Stimulated activated CD8-positive, alpha-beta memory T cell treated with anti-CD3 and anti-CD28 coated beads, Interleukin-4, amount 100 ng/mL, for 4 hours (primary cell): ENCODE measurements around the gene CYFIP1.
"Not testable (repeated sequence)": the region's sequence is repeated elsewhere in the genome, so short reads cannot be mapped to it uniquely, and the experiment has no call there.

Experiments
- DNase-seq, 2 donors: peaks; one replicate each; pipeline ENCODE4 v3.0.0-alpha.2; 2020; ENCODE audit warnings: low read depth in 2 of 2, low spot score in 1 of 2

CYFIP1 gene

DNA sequence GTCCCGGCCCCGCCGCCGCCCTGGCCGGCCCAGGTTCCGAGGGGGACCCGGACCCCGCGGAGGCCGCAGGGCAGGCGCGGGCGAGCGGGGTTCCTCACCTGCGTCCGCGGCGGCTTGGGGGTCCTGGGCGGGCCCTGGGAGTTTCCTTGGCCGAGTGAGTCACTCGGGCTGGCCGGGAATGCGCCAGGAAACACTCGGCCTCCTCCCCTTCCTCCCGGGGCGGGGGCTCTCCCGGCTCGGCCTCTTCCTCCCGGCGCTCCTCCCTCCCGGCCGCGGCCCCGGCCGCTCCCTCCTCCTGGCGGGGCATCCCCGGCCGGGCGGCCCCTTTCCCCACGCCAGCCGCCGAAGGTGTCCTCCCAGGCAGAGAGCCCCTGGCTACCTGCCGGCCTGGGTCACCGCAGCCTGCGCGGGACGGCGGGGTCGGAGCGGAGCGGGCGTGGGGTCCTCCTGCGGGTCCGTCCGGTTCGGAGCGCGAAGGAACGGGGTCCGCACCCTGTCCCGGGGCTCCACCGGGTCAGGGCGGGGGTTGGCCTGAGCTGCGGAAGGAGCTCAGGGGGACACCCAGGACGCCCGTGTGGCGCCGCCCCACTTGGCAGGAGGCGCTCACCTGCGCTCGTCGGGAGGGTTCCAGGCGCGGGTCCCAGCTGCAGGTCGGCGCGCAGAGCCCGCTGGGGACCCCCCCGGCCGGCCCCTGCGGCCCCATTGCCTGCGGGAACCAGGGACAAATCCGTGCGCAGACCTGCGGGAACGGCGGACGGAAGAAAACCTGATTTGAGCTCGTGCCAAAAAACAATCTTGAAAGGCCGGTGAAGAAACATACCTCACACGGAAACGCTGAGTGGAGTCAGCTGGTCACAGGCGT, at the start of gene CYFIP1:
TSS of gene CYFIP1 (minus strand) at position 180 of the 862 bp plus-strand sequence. CDS start 33,083 bp downstream, outside the sequence.
- no peak for DNase-seq

DNA sequence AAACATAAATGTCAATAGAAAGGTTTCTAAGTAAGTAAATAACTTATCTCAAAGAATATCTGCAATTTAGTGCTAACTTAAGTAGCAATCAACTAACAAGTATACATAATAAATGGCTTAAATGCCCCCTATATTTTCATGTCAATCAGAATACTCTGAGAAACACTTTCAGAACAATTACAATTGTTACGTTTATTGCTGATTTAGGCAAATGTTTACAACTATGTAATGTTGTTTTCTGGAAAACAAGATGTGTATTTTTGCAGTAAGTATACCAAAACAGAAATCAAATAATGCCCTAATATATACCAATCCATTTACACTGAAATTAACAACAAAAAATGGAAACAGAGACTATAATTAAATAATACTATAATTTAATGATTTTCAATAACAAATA, 46.0 kb upstream of the CYFIP1 start:
- no peak for DNase-seq

DNA sequence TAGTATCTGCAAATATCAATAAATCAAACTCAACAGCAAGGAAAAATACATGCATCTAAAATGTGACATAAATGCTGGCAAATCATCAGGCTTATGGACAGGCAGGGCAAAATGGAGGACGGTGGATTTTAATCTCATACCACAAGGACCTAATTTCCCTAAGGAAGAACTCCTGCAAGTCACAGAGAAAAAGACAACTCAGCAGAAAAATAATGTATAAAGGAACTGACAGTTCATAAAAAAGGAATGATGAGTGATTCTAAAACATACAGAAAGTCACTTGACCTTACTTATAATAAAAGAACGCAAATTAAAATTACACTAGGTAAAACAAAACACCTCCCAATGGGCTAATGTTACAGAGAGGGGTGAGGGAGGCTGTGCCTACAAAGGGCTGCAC, 42.0 kb upstream of the CYFIP1 start:
- no peak for DNase-seq

DNA sequence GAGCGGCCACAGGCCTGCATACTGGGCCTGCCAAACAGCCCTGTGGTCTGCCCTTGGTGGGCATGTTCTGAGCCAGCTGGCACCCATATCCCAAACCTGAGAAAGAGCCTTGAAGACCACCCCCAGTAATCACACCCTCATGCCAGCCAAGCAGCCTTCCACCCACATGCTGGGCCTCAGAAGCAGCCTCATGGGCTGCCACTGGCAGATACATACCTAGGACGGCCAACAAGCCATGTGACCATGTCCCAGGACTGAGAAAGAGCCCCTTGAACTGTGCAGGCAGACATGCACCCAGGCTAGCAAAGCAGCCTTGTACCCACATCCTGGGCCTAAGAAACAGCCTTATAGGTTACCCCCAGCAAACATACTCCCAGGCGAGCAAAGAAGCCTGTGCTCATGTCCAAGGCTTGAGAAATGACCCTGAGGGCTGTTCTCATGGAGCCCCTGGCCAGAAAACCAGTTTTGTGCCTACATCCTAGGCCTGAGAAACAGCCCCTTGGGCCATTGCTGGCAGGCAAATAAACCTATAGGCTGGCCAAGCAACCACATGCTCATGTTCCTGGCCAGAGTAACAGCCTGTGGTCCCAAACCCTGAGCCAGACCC, 34.3 kb upstream of the CYFIP1 start:
- DNase-seq, result no peak

DNA sequence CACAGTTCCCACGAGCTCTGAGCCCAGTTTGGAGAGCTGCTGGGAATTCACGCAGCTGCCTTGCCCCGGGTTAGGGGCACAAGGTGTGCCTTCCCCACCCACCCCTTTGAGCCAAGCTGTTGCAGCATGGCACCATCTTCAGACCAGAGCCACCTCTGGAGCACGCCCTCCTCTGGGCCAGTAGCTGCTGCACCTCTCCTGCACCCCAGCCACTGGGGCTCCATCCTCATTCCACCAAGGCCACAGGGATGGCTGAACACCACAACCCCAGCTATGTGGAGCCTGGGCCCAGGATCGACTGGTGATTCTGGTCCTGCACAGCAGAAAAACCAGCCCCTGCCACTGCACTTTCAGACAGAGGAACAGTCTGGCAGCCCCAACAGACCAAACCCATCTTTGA, 33.5 kb upstream of the CYFIP1 start:
- DNase-seq, result no peak

DNA sequence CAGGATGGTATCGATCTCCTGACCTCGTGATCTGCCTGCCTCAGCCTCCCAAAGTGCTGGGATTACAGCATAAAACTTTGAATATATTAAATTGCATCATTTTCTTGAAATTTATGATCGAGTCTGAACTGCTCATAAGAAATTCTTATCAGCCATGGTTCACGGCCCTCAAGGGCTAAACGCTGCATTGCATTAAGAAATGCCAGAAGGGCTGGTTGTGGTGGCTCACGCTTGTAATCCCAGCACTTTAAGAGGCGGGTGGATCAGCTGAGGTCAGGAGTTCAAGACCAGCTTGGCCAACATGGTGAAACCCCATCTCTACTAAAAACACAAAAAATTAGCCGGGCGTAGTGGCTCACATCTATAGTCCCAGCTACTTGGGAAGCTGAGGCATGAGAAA, 32.4 kb upstream of the CYFIP1 start:
- DNase-seq, result not testable (repeated sequence)

DNA sequence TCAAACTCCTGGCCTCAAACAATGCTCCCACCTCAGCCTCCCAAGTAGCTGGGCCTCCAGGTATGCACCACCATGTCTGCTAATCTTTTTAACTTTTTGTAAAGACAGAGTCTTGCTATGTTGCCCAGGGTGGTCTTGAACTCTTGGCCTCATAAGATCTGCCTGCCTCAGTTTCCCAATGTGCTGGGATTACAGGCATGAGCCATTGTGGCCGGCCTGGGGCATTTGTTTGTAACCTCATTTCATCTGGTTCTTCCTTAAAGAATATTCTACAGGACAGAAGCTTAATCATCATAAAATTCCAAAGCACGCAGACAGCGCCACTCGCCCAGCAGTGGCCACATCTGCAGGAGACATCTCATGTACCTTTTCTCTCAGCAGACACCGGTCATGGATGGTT, 23.6 kb upstream of the CYFIP1 start:
- no peak for DNase-seq

DNA sequence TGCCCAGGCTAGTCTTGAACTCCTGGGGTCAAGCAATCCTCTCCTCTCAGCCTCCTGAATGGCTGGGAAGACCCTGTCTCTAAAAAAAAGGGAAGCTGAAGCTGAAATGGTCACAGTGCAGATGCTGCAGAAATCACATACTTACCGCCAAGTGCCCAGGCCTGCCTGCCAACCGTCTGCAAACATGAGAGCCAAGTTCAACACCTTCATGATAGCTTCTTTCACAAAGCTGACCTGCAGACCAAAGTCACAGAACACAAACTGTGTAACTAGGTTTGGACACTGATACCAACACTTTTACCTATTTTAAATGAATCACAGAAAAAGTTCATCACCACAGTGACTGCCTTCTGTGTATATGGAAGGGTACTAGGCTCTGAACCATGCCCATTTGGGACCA, 22.8 kb upstream of the CYFIP1 start:
- no peak for DNase-seq

DNA sequence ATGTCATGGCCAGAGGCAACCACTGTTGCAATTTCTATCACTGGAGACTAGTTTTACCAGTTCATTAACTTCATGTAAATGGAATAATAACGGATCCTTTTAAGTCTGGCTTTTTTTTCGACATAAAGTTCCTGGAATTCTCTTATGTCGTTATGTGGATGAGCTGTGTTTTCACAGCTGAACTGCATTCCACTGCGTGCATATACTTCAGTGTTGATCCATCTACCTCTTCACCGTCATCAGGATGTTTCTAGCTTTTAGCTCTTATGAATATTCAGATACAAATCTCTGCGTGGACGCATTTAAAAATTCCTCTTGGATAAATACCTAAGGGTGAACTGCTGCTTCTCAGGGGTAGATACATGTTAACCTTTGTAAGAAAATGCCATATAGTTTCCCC, 15.6 kb upstream of the CYFIP1 start:
- DNase-seq, result no peak

DNA sequence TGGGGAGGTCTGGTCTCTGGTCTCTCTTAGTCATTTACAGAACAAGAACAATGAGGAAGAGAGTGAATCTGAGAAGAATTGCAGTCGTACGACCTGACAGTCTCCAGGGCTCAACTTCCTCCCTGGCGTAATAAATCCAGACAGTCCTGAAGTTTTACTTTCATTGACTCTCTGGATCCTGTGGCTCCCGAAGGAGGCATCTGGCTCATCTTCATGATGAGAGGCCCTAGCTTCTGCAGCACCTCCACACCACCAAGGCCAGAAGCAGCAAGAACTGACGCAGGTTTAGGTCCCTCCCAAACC, 11.8 kb upstream of the CYFIP1 start:
- no peak for DNase-seq

DNA sequence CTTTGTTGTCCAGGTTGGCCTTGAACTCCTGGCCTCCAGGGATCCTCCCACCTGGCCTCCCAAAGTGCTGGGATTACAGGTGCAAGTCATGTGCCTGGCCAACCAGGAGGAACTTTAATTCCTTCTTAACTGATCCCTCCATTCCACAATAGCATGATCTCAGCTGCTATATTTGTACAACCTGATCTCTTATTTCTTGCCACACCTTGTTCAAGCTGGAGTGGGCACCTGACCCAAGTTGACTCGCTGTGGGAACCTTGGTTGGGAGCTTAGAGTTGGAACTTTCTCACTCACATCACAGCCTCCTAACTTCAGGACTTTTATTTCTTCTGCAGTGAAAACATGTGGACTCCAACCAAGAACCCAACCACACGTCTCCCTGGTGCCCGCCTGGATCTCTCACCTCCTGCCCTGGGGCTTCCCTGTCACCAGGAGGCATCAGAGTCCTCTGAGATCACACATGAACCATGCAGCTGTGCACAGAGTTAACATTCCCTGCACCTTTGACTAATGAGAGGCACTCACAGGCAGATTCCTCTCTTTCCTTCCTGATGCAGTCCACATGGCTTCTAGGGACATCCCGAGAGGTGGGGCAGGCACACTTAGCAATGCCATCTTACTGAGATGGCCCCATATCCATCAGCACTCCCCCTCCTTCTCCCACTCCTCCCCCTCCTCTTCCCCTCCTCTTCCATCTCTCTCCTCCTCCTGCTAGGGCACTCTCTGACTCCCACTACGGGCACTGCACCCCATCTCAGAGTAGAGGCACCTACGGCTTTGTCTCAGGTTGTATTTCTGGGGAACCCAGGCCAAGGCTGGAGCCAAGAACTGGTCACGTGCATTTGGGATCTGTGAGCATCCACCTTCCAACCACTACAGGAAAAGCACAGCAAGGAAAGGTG, 9.7 kb upstream of the CYFIP1 start:
- no peak for DNase-seq

DNA sequence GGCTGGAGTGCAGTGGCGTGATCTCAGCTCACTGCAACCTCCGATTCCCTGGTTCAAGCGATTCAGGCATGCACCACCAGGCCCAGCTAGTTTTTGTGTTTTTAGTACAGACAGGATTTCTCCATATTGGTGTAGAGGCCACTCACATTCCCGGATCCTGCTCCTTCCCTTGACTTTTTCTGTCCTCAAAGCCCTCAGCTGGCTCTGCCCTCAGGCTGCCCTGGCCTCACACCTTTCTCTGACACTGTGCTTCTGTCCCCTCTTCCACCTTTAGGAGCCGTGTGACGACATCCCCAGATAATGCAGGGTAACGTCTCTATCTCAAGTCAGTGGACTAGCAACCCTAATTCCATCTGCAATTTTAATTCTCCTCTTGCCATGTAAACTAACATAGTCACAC, 8.6 kb upstream of the CYFIP1 start:
- DNase-seq, result no peak

DNA sequence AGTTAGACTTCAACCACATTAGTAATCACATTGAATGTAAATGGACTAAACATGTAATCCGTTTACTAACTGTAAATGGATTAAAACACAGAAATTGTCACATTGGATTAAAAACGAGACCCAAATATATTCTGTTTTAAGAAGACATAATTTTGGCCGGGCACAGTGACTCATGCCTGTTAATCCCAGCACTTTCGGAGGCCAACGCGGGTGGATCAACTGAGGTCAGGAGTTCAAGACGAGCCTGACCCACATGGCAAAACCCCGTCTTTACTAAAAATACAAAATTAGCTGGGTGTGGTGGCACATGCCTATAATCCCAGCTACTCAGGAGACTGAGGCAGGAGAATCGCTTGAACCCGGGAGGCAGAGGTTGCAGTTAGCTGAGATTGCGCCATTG, 1.8 kb upstream of the CYFIP1 start:
- DNase-seq, result not testable (repeated sequence)

DNA sequence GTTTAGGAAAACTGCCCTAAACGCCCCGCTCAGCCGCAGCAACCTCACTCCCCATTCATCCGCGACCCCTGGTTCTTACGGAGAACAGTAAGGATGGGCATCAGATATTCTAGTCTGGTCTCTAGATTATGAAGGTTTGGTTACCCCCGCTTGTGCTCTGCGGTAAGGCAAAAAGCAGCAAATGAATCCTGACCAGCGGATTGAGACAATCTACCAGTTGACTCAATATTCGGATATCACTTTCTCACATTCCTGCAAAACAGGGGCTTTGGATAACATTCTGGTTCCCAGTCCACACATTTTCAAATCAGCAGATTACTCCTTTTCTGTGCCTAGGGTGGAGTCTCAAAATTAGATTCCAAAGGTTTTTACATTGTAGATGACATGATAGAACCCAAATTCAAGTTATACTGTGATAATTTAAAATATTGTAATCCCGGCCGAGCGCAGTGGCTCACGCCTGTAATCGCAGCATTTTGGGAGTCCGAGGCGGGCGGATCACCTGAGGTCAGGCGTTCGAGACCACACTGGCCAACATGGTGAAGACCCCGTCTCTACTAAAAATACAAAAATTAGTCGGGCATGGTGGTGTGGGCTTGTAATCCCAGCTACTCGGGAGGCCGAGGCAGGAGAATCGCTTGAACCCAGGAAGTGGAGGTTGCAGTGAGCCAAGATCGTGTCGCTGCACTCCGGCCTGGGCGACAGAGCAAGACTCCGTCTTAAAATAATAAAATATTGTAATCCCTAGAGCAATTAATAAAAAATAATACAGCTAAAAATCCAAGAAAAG, 1.1 kb upstream of the CYFIP1 start:
- no peak for DNase-seq

DNA sequence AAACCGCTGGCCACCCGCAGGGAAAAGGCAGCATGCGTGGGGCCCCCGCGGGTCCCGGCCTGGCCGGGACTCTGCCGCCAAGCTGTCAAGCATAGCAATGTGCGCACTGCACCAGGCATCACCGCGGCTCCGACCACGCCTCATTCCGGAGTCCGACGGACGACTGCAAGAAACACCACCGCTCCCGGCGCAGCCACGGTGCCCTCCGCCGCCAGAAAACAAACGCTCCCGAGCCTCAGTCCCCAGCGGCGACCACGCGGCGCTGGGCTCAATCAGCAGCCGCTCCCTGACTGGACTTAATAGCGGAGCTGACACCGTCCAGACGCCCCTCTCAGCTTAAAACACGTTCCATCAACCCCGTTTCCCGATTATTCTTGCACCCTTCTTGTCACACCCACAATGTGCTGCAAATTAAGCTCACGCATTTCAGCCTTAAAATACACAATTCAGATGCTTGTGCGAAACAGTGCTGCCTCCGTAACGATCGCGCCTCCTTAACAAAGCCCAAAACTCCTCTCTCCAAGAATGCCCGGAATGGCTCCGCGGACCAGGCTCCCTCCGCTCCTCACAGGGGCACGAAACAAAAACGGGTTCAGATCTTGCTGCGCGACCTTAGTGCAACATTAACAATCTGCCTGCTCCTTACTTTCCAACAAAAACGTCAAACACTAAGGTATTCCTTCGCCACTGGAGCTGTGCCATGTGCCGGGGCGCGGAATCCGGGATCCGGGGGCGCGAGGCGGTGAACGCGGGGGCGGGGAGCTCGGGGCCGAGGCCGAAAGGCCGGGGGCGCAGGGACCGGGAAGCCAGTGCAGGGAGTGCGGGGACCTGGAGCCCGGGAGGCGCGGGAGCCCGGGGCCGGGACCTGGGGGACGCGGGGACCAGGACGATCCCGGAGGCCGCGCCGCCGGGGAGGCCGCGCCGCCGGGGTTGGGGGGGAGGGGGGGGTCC, 655 bp downstream of the CYFIP1 start:
- DNase-seq, result no peak

DNA sequence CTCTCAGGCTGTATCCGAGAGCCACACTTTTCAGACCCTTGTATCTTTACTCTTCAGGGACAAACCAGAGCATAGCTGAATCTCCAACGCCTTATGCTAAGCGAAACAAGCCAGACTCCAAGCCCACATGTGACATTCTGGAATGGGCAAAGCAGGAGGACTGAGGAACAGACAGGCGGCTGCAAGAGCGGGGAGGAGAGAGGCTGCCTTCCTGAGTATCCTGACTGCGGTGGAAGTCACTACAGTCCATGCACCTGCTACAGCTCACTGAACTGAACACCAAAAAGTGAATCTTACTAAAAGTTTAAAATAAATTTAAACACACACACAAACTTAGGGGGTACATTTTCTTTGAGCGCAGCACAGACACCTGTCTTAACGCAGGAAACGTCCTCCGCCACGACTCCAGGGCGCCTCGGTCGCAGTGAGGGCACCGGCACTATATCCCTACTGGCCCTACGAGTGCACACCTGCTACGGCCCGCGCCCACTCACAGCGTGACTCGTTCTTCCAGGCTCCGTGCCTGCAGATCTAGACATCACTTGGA, 1.4 kb downstream of the CYFIP1 start:
- DNase-seq, result no peak

DNA sequence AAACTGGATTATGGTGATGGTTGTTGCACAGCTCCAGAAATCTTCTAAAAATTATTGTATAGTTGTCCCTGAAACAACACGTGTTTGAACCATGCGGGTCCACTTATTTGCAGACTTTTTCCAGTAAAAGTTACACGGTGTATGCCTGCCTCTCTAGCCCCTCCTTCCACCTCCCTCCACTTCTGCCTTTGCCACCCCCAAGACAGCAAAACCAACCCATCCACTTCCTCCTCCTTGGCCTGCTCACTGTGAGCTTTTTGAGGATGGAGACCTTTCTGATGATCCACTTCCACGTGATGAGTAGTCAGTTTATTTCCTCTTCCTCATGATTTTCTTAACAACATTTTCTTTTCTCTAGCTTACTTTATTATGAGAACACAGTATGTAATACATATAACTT, 5.4 kb downstream of the CYFIP1 start:
- no peak for DNase-seq

DNA sequence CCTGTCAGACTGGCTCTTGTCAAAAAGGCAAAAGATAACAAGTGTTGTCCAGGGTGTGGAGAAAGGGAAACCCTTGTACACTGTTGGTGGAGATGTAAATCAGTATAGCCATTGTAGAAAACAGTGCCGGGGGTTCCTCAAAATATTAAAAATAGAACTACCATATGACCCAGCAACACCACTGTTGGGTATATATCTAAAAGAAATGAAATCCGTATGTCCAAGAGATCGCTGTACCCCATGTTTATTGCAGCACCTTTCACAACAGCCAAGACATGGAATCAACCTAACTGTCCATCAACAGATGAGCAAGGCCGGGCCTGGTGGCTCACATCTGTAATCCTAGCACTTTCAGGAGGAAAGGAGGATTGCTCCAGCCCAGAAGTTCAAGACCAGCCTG, 6.2 kb downstream of the CYFIP1 start:
- no peak for DNase-seq

DNA sequence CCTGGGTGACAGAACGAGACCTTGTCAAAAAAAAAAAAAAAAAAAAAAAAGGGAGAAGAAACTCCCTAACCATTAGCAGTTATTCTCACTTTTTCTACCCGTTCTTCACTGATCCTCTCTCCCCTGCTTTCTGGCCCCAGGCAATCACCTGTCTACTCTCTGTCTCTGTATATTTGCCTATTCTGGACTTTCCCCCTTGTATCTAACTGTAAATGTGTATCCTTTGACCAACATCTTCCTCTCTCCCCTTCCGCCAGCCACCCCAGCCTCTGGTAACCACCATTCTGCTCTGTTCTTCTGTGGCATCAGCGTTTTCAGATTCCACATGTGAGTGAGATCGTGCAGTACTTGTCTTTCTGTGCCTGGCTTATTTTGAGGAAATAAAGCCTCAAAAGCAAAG, 6.9 kb downstream of the CYFIP1 start:
- DNase-seq, result no peak

DNA sequence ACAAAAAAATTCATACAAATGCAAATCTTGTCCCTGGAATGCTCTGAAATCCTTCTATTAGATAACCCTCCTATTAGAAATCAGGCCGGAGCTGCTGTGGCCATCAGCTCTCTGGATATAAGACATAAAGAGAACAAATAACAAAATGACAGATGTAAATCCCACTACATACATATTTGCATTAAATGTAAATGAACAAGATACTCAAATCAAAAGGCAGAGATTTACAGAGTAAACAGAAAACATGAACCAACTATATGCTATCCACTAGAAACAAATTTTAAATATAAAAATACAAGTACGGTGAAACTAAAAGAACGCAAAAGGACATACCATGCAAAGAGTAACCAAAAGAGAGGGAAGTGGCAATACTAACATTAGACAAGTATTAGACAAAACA, 10.7 kb downstream of the CYFIP1 start:
- DNase-seq, result no peak
